H9 (cell line): ENCODE results near the gene RAP1GAP2. TPM values are rescaled to one million over a fixed set of nuclear protein-coding genes. Genes with fewer than 3 reads are reported as not detected.
A peak's percentile ranks its signal among the peaks of the same experiment; 100 is the strongest.

ENCODE experiments used
- DNase-seq: peaks from one replicate; pipeline ENCODE4 v3.0.0-alpha.2; 2017
- H2AFZ ChIP-seq: one replicate; pipeline ENCODE4 v1.6.1; 2013; ENCODE audit warnings: mild to moderate bottlenecking, low read length, control low read depth, moderate library complexity
- H2AK5ac ChIP-seq: 2 replicates; pipeline ENCODE4 v1.6.1; 2013; ENCODE audit warnings: low read length, control low read depth, mixed read lengths; ENCODE audit not compliant: insufficient read length
- H2BK120ac ChIP-seq: one replicate; pipeline ENCODE4 v1.6.1; 2013; ENCODE audit warnings: low read depth, mild to moderate bottlenecking, low read length, control low read depth, inconsistent platforms; ENCODE audit not compliant: poor library complexity, severe bottlenecking
- H2BK12ac ChIP-seq: 2 replicates; pipeline ENCODE4 v1.6.1; 2013; ENCODE audit warnings: low read length, control low read depth, mixed read lengths, low read depth; ENCODE audit not compliant: insufficient read length
- H2BK15ac ChIP-seq: 2 replicates; pipeline ENCODE4 v1.6.1; 2013; ENCODE audit warnings: low read depth, low read length, control low read depth
- H2BK20ac ChIP-seq: one replicate; pipeline ENCODE4 v1.6.1; 2013; ENCODE audit warnings: low read depth, mild to moderate bottlenecking, low read length, control low read depth, inconsistent platforms; ENCODE audit not compliant: poor library complexity, severe bottlenecking
- H2BK5ac ChIP-seq: 2 replicates; pipeline ENCODE4 v1.6.1; 2013; ENCODE audit warnings: low read length, control low read depth, mixed read lengths; ENCODE audit not compliant: insufficient read length
- H3K14ac ChIP-seq: 2 replicates; pipeline ENCODE4 v1.6.1; 2013; ENCODE audit warnings: low read length, control low read depth; ENCODE audit not compliant: insufficient read depth
- H3K18ac ChIP-seq: 2 replicates; pipeline ENCODE4 v1.6.1; 2013; ENCODE audit warnings: low read depth, mild to moderate bottlenecking, mixed read lengths, low read length, control low read depth; ENCODE audit not compliant: insufficient read length
- H3K23ac ChIP-seq: 2 replicates; pipeline ENCODE4 v1.6.1; 2013; ENCODE audit warnings: low read length, control low read depth, mixed read lengths, low read depth; ENCODE audit not compliant: insufficient read length
- H3K23me2 ChIP-seq: 2 replicates; pipeline ENCODE4 v1.6.1; 2013; ENCODE audit warnings: low read depth, mild to moderate bottlenecking, mixed read lengths, low read length, control low read depth; ENCODE audit not compliant: insufficient read length, poor library complexity, severe bottlenecking
- H3K27ac ChIP-seq: 2 replicates; pipeline ENCODE4 v1.5.1; 2013; ENCODE audit warnings: low read length, control low read depth, mixed read lengths, low read depth; ENCODE audit not compliant: insufficient read length
- H3K27me3 ChIP-seq: 2 replicates; pipeline ENCODE4 v1.6.1; 2013; ENCODE audit warnings: low read length, control low read depth, inconsistent platforms; ENCODE audit not compliant: insufficient read depth
- H3K4ac ChIP-seq: 2 replicates; pipeline ENCODE4 v1.6.1; 2013; ENCODE audit warnings: low read depth, mild to moderate bottlenecking, control low read depth, inconsistent platforms, low read length, moderate library complexity
- H3K4me1 ChIP-seq: 2 replicates; pipeline ENCODE4 v1.6.1; 2013; ENCODE audit warnings: low read length, control low read depth, inconsistent platforms; ENCODE audit not compliant: insufficient read depth
- H3K4me2 ChIP-seq: 2 replicates; pipeline ENCODE4 v1.6.1; 2013; ENCODE audit warnings: low read length, control low read depth, mixed read lengths; ENCODE audit not compliant: insufficient read length, insufficient read depth
- H3K56ac ChIP-seq: 2 replicates; pipeline ENCODE4 v1.6.1; 2013; ENCODE audit warnings: low read depth, mild to moderate bottlenecking, mixed read lengths, low read length, control low read depth; ENCODE audit not compliant: insufficient read length
- H3K79me1 ChIP-seq: 2 replicates; pipeline ENCODE4 v1.6.1; 2013; ENCODE audit warnings: low read depth, mild to moderate bottlenecking, moderate library complexity, low read length, control low read depth, inconsistent platforms; ENCODE audit not compliant: insufficient read depth, poor library complexity, severe bottlenecking
- H3K79me2 ChIP-seq: 2 replicates; pipeline ENCODE4 v1.6.1; 2013; ENCODE audit warnings: low read length, control low read depth, inconsistent platforms; ENCODE audit not compliant: insufficient read depth
- H3K9ac ChIP-seq: 2 replicates; pipeline ENCODE4 v1.6.1; 2013; ENCODE audit warnings: low read length, control low read depth, mixed read lengths; ENCODE audit not compliant: insufficient read length; ENCODE audit errors: extremely low read depth
- H3K9me3 ChIP-seq: one replicate; pipeline ENCODE4 v1.6.1; 2013; ENCODE audit warnings: low read depth, low read length, inconsistent platforms; ENCODE audit not compliant: control insufficient read depth
- H3T11ph ChIP-seq: one replicate; pipeline ENCODE4 v1.6.1; 2013; ENCODE audit warnings: mild to moderate bottlenecking, low read length, control low read depth, inconsistent platforms
- H4K20me1 ChIP-seq: one replicate; pipeline ENCODE4 v1.6.1; 2013; ENCODE audit not compliant: control insufficient read depth, insufficient read length, insufficient read depth
- H4K5ac ChIP-seq: 2 replicates; pipeline ENCODE4 v1.6.1; 2013; ENCODE audit warnings: low read depth, mild to moderate bottlenecking, mixed read lengths, low read length, control low read depth; ENCODE audit not compliant: insufficient read length
- H4K8ac ChIP-seq: replicated peaks from 2 replicates; pipeline ENCODE4 v1.6.1; 2013; ENCODE audit warnings: low read length, control low read depth, mixed read lengths, low read depth; ENCODE audit not compliant: insufficient read length
- H4K91ac ChIP-seq: 2 replicates; pipeline ENCODE4 v1.6.1; 2013; ENCODE audit warnings: low read depth, mild to moderate bottlenecking, moderate library complexity, mixed read lengths, low read length, control low read depth; ENCODE audit not compliant: insufficient read length
- H3K27ac Mint-ChIP-seq, 3 experiments: 2 replicates in 2 of 3; 3 replicates in 1 of 3; pipeline ENCODE4 v1.8.0; 2020 to 2021; ENCODE audit warnings: mixed read lengths in 3 of 3, mild to moderate bottlenecking in 1 of 3, moderate library complexity in 1 of 3
- H3K27me3 Mint-ChIP-seq: 2 replicates; pipeline ENCODE4 v1.8.0; 2021; ENCODE audit warnings: low read depth, mild to moderate bottlenecking, moderate library complexity, mixed read lengths
- H3K36me3 Mint-ChIP-seq, 3 experiments: 2 replicates in 2 of 3; 3 replicates in 1 of 3; pipeline ENCODE4 v1.8.0; 2020 to 2021; ENCODE audit warnings: low read depth in 3 of 3, mixed read lengths in 3 of 3; ENCODE audit not compliant: insufficient read depth in 1 of 3
- H3K4me1 Mint-ChIP-seq, 2 experiments: 2 replicates each; pipeline ENCODE4 v1.8.0; 2020; ENCODE audit warnings: mixed read lengths in 2 of 2
- H3K4me3 Mint-ChIP-seq, 2 experiments: 2 replicates in 1 of 2; 3 replicates in 1 of 2; pipeline ENCODE4 v1.8.0; 2020 to 2021; ENCODE audit warnings: mild to moderate bottlenecking in 2 of 2, mixed read lengths in 2 of 2, moderate library complexity in 1 of 2
- H3K9me3 Mint-ChIP-seq, 2 experiments: 2 replicates in 1 of 2; 3 replicates in 1 of 2; pipeline ENCODE4 v1.8.0; 2020; ENCODE audit warnings: mild to moderate bottlenecking in 2 of 2, mixed read lengths in 2 of 2, moderate library complexity in 1 of 2
- CTCF ChIP-seq: fragments of 200-600 bp; sonication (generic); conservative IDR thresholded peaks from 3 replicates; pipeline ENCODE4 v1.8.0; 2021; ENCODE audit warnings: antibody characterized with exemption, mild to moderate bottlenecking
- WGBS: extraction: QIAGEN DNeasy Blood & Tissue Kit; methylation state at CpG from one replicate; pipeline ENCODE4 v1.1.7; 2013; ENCODE audit warnings: missing lambda C conversion rate, low lambda C conversion rate, mixed read lengths; ENCODE audit not compliant: insufficient read length; ENCODE audit errors: extremely low coverage; 5-methylcytosine and 5-hydroxymethylcytosine counted together
- total RNA-seq: library from RNA; stranded (reverse); gene quantifications from 2 replicates; pipeline ENCODE4 v1.2.1, GENCODE V29; 2021

Gene RAP1GAP2
- total RNA-seq, 1 experiment from 2014 or later, result 33.8 TPM

- Histone ChIP-seq H3K4me1 (no peaks in the 10 kb centered on the region), H3K79me1 (no peaks in the 10 kb centered on the region), H4K20me1 (peaks cover 3% of the 10 kb centered on the region), H3K23ac (no peak overlapping the region), H3K23me2 (no peaks in the 10 kb centered on the region), H3K4ac (no peak overlapping the region), H2BK120ac (no peak overlapping the region), H2BK5ac (no peak overlapping the region), H2AK5ac (no peak overlapping the region), H2BK12ac (no peak overlapping the region), H3K79me2 (no peaks in the 10 kb centered on the region), H2AFZ (no peak overlapping the region), H3K27me3 (no peaks in the 10 kb centered on the region), H2BK15ac (no peak overlapping the region), H4K8ac (no peak overlapping the region), H4K91ac (no peak overlapping the region), H2BK20ac (no peak overlapping the region), H3K14ac (no peak overlapping the region), H3T11ph (no peak overlapping the region), H3K4me2 (no peak overlapping the region), H4K5ac (no peak overlapping the region), H3K56ac (no peak overlapping the region), H3K18ac (no peak overlapping the region), H3K9ac (no peak overlapping the region), H3K9me3 (no peaks in the 10 kb centered on the region), H3K27ac (no peak overlapping the region)
- Mint-ChIP-seq H3K27me3 (no peaks in the 10 kb centered on the region), H3K36me3 (peaks cover 0 to 18% (median 2%) of the 10 kb centered on the region in 3 experiments; a peak in 4 of 7 replicates), H3K4me3 (no peak overlapping the region), H3K27ac (peak overlapping the region in 1 of 3 experiments; percentile 77; a peak in 1 of 7 replicates), H3K4me1 (peaks cover 19 to 23% of the 10 kb centered on the region in 2 experiments), H3K9me3 (no peaks in the 10 kb centered on the region)
- DNase-seq, result no peak
- TF ChIP-seq CTCF, result no peak
- WGBS, result no CpG with 5 or more reads among the region's 7 CpGs
Observed at GRCh38 chr17:2936771-2937321, 140.6 kb downstream of the RAP1GAP2 start.
